ENCODE results near the gene ATP6V0E1.

- no peak for TF ChIP-seq ZNF335 (tag by site-specific recombination; conservative IDR thresholded peaks at IDR 0.05)
- TF ChIP-seq CTCF (tag by site-specific recombination; IDR thresholded peaks at IDR 0.05) = no peak
- no peak for TF ChIP-seq YY1 (tag by site-specific recombination; IDR thresholded peaks at IDR 0.05)
- TF ChIP-seq REST (tag by site-specific recombination; IDR thresholded peaks at IDR 0.05) = no peak
- no peak for TF ChIP-seq ZNF266 (tag by site-specific recombination; IDR thresholded peaks at IDR 0.05; ENCODE audit: low read depth)
- TF ChIP-seq ZNF274 (IDR thresholded peaks at IDR 0.05; ENCODE audit: low read length) = no peak
- TF ChIP-seq ZNF274 (tag by site-specific recombination; IDR thresholded peaks at IDR 0.05; ENCODE audit: borderline replicate concordance) = no peak
- TF ChIP-seq ZNF658 (tag by site-specific recombination; IDR thresholded peaks at IDR 0.05) = no peak
Observed at GRCh38 chr5:172959824-172960799, 23.5 kb upstream of the ATP6V0E1 start.

Measured in HEK293 (cell line).